Bone marrow (tissue), 2 donors: ENCODE results near the gene C1QC.

Experiments
- DNase-seq, 2 donors: peaks; one replicate each; lab custom pipeline; 2025; lab: John Stamatoyannopoulos, UW

C1QC gene

GRCh38 chr1:22619798-22620197 lies 23.6 kb upstream of the C1QC start:
- no peak for DNase-seq

DNA sequence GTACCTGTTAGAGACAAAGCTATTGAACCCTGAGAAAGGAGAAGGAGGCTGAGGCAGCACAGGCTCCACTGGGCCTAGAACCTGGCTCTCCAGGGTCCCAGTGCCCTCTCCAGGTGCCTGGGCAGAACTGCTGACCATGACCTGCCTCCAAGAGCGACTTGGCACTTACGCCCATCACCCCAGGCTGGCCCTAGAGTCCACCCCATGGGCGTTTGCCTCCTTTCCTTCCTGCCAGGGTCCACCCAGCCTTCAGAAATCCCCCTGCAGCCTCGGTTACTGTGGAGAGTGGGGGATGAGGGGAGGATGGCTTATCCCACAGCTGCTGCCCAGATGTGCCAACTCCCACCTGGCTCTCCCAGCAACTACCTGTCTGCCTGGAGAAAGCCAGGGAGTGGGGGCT lies 21.7 kb upstream of the C1QC start:
- DNase-seq: no peak

DNA sequence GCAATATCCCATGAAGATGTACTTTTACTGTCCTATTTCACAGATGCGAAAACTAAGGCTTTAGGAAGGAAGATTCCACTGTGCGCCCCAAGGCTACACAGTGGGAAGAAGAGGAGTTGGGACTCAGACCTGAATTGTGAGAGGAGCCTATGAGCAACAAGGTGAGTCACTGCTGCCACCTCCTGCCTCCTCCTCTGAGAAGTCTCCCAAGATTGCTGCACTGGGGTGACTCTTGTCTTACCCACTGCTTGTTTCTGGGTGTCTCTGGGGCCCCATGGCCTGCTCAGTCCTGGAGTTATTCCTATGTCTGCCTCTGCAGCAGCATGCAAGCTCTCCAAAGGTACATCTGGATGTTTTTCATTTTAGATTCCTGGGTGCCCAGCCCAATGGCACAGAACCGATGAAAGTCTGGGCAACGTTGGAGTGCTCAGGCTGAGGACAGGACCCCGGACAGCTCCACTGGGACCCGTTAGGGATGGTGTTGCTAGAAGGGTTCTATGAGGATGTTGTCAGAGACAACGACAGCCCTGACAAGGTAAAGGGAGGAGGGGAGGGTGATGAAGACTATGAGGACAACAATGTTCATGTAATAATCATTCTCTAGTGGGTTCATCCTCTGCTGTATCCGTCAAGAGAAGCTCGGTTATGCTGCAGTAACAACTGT lies 18.0 kb upstream of the C1QC start:
- no peak for DNase-seq

GRCh38 chr1:22626237-22627157 lies 16.9 kb upstream of the C1QC start:
- no peak for DNase-seq

DNA sequence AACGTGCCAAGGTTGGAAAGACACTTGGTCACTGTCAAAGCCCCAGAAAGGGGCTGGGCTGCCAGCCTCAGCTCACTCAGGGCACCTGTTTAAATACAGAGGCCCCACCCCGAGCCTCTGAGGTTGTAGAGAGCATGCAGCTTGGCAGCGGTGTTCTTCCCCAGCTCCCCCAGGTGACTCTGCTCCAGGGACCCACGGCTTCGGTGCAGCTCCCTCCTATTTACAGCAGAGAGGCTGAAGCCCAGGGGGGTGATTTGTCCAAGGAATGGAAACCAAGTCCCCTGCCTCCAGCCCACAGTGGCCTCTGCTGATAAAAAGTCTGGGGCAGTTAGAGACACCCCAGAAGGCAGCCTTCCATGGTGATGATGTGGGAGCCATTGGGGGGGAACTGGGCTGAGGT lies 16.1 kb upstream of the C1QC start:
- DNase-seq: no peak

GRCh38 chr1:22628698-22629444 lies 14.6 kb upstream of the C1QC start:
- DNase-seq: no peak

GRCh38 chr1:22629886-22630285 lies 13.5 kb upstream of the C1QC start:
- DNase-seq: no peak

- DNase-seq: no peak
Observed at GRCh38 chr1:22633697-22634463, 9.6 kb upstream of the C1QC start.

- no peak for DNase-seq
Observed at GRCh38 chr1:22635436-22635835, 8.0 kb upstream of the C1QC start.

- peak in 1 of 2 donors; percentile 4 for DNase-seq
Observed at GRCh38 chr1:22636353-22636752, 7.1 kb upstream of the C1QC start, which contains the start of gene C1QA. Gene C1QA, plus strand, starts transcription at chr1:22636628. Its CDS starts 989 bp downstream, at chr1:22637617.

DNA sequence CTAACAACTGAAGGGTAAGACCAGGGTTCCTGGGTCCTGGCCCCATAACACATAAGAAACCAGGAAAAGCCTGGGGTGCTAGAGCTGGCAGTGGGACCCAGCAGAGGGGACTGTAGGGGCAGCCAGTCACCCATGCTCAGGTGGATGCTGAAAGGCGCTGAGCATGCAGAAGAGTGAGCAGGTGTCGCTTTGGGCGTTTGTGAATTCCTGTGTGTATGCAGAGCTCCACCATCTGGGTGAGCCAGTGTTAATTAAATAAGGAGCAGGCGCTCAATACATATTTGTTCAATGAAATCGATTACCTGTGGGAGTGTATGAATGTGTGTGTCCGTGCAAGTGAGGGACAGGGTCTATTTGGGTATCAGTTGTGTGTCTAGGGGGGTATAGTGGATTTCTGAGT lies 6.5 kb upstream of the C1QC start:
- no peak for DNase-seq

DNA sequence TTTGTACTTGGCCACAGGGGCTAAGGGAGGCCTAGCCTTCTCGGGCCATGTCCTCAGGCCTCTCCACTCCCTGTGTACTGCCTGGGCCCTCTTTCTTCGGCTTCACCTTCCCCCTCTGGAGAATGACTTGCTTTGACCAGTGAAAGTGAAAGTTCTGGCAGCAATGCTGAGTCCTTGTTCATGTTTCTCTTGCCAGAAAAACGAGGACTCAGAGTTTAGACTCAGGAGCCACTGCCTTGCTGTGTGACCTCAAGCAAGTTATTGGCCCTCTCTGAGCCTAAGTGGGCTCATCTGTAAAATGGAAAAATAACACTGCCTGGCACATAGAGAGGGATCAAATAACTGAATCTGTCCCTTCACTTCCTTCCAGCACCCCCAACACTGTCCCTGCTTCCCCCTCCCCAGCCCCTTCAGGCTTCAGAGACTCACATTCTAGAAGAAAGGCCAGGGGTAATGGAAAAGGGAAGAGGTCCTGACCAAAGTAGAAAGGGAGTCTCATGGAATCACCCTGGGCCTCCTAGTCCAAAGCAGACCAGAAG lies 5.5 kb upstream of the C1QC start:
- no peak for DNase-seq

DNA sequence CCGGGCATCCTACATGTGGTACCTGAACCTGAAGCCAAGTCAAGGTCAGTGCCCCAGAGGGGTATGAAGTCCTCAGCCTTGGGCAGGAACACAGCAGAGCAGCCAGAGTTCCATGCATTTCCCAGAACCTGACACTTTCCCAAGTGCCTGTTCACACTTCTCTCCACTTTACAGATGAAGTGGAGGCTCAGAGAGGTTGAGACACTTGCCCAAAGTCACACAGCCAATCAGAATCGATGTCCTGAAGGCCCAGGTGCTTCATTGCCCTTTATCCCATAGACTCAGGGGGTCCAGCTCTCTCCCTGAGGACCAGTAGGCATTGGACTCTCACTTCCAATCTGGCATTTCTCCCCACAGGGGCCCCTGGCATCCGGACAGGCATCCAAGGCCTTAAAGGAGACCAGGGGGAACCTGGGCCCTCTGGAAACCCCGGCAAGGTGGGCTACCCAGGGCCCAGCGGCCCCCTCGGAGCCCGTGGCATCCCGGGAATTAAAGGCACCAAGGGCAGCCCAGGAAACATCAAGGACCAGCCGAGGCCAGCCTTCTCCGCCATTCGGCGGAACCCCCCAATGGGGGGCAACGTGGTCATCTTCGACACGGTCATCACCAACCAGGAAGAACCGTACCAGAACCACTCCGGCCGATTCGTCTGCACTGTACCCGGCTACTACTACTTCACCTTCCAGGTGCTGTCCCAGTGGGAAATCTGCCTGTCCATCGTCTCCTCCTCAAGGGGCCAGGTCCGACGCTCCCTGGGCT lies 4.8 kb upstream of the C1QC start:
- DNase-seq: no peak

DNA sequence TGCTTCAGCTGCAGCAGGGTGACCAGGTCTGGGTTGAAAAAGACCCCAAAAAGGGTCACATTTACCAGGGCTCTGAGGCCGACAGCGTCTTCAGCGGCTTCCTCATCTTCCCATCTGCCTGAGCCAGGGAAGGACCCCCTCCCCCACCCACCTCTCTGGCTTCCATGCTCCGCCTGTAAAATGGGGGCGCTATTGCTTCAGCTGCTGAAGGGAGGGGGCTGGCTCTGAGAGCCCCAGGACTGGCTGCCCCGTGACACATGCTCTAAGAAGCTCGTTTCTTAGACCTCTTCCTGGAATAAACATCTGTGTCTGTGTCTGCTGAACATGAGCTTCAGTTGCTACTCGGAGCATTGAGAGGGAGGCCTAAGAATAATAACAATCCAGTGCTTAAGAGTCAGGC lies 4.1 kb upstream of the C1QC start:
- DNase-seq: peak in 1 of 2 donors; percentile 11

DNA sequence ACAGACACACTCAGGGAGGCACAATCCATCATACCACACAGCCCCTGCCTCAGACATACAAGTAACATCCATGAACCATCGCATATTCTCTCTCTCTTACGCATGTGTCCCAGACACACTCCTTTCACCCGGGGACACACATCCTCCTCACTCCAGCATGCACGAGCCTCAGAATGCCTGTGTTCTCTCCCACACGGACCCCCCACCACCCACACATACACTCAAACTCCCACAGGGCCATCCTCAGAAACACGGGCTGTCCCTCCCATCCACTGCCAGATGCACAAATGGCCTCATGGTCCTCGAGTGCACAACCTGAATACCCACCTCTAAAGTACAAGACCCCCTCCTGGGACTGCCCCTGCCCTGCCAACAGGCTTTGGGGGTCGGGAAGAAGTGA lies 2.2 kb upstream of the C1QC start:
- DNase-seq: no peak

GRCh38 chr1:22641906-22642636 lies 1.4 kb upstream of the C1QC start:
- DNase-seq: peak; percentile 35 to 37

GRCh38 chr1:22643928-22644327 lies 495 bp downstream of the C1QC start:
- no peak for DNase-seq

DNA sequence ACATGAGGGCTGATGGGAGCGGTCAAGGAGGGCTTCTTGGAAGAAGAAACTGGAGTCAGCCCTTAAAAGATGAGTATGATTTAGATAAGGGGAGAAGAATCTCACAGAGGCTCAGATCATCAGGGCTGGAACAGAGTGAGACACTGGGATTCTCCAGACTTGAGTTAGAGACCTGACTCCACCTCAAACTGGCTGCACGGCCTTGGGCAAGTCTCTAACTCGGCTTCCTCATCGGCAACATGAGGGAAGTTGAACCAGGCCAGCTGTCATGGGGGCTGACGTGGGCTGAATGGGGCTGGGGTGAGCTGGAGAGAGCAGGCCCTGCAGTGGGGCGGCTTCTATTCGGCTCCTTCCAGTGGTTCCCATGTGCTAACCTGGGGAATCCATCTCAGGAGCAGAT lies 2.5 kb downstream of the C1QC start:
- DNase-seq: no peak

DNA sequence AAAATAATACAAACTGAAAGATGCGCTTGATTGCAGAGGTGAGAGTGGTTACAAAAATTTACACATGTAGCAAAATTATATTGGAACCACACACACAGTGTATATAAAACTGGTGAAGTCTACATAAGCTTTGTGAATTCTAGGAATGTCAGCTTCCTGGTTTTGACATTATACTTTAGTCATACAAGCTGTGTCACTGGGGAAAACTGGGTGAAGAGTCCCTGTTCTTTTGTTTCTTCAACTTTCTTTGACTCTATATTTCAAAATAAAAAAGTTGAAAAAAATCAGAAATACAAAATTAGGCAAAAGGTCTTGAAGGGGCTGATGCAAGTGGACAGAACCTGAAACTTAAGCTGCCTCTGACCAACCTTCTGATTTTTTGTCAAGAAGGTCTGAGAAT lies 3.0 kb downstream of the C1QC start:
- DNase-seq: no peak

- DNase-seq: no peak
Observed at GRCh38 chr1:22650089-22650693, 6.8 kb downstream of the C1QC start.
